RPMI8226 (cell line): ENCODE results near the gene ID4.

ENCODE experiments used
- DNase-seq: peaks from one replicate; pipeline ENCODE4 v3.0.0-alpha.2; 2015

ID4 gene, protein sequence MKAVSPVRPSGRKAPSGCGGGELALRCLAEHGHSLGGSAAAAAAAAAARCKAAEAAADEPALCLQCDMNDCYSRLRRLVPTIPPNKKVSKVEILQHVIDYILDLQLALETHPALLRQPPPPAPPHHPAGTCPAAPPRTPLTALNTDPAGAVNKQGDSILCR

DNA sequence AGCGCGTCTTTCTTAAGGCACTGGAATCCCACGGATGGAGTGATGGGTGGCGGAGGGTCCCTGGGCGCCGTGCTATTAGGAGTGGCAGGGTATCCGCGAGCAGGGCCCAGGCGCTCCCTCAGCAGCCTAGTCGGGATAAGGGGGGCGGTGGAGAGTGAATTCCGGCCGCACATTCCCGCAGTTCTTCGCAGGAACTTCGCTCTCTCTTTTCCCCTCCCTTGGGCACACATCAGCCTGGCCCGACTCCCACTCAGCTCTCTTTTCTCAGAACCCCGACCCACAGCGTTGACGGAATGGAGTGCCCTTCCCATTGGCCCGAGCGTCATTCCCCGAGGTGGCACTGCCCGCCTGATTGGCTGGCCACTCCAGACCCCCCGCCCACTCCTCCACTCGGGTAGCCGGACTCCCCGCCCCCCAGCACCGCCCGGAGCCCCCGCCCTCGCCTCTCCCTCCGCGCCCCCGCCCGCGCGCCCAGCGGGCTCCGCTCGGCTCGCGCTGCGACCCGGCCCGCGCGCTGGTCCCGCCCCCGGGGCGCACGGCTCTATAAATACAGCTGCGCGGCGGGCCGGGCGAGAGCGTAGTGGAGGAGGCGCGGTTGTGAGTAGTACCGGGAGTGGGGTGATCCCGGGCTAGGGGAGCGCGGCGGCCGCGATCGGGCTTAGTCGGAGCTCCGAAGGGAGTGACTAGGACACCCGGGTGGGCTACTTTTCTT is at the start of gene ID4:
TSS of gene ID4 (plus strand) at position 572 of the 712 bp plus-strand sequence. CDS start 385 bp downstream, outside the sequence.
- DNase-seq: no peak

DNA sequence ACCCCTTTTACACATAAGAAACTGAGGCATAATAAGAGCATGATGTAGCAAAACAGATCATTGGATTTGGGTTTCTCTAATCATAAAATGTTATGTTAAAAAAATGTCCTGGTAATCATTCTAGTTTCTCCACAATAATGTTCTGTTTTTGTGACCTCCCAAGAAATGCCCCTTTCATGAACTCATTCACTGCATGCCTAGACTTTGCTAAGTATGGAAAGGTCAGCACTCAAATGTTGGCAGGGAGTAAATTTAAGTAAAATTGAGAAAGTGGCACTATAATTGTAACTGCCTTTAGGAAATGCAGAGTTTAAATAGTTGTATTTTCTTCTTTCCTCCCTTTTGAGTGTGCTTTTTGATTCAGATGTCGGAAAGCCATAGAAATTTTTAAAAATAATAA is 48.5 kb upstream of the ID4 start:
- DNase-seq: no peak

DNA sequence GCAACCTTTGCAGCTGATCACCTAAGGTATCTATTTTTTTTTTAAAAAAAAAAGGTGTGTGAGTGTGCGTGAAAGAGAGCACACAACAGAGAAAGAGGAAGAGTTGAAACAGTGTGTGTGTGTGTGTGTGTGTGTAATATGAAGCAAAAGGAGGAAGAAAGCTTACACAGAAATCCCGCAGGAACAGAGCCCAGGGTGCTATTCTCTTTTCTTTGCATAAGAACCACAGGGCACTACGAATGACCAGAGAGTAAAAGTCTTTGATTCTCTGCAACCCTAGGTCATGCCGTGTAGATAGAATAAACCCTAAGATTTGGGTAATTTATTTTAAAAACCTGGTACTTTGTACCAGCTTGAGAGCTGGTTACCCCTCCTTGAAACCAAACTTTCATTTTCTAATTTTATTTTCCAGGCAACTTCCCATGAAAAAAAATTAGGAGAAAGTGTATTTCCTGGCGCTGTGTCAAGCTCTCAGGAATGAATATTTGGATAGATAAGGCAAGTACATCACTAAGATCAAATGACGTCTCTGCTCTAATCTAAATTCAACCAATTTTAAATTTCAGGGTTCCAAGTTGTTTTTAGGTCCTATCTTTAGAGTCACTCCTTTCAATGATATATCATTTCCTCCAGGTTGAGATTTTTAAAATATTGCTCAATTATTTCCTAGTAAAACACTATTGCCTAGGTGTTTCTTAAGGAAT is 47.9 kb upstream of the ID4 start:
- DNase-seq: no peak

DNA sequence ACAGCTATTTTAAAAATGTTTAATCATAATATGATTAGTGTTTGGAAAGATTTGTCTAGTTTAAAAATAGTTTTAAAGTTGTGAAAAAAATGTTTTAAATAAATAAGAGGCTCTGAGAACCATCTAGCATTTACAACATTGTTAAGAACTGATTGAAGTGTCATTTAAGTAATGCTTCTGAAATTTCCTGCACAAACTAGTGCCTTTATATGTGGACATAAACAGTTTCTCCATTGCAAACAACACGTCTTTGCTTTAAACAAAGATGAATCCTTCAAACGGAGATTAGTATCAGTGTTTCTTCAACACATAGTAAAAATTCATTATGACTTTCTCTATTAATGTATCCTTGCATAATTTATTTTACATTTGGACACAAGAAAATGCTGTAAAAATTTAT is 45.9 kb upstream of the ID4 start:
- DNase-seq: no peak

DNA sequence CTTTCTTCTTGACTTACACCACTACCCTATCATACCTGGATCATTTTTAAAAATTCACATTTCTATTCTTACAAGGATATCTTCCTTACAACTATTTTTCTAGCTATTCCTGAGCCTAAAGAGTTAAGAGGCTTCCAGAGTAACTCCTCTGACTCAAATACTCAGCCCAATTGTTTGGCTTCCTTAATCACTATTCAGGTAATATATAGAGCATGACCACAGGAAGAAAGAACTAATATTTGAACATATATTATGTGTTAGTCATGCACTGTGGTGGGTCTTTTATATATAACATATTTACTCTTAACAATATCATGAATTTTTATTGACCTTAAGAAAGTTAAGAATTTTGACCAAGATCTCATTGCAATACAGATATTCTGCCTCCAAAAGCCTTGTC is 42.0 kb upstream of the ID4 start:
- no peak for DNase-seq

DNA sequence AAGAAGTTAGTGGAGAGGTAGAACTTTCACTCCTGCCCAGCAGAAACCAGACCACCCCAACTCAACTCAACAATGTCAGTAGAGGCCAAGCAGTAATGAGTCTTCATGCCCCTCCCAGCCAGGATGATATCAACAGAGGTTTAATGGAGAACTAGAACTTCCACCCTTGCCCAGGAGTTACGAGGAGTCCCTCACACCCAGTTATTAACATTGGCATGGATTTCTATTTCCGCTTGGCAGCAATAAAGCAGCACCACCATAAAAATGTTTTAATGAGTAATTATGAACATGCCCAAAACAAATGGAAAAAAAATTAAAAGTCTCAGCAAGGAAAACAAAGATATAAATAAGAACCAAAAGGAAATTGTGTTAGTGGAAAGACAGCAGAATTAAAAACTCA is 40.7 kb upstream of the ID4 start:
- no peak for DNase-seq

DNA sequence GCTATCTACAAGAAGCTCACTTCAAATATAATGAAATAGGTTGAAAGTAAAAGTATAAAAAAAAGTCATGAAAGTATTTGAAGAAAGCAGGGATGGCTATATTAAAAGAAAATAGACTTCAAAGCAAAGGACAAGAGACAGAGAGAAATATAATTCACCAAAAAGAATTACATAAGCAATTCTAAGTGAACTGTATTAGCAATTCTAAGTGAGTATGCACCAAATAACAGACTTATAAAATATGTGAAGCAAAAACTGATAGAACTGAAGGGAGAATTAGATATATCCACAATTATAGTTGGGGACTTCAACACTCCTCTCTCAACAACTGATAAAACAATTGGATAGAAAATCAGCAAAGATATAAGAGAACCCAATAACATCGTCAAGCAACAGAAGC is 38.8 kb upstream of the ID4 start:
- no peak for DNase-seq

DNA sequence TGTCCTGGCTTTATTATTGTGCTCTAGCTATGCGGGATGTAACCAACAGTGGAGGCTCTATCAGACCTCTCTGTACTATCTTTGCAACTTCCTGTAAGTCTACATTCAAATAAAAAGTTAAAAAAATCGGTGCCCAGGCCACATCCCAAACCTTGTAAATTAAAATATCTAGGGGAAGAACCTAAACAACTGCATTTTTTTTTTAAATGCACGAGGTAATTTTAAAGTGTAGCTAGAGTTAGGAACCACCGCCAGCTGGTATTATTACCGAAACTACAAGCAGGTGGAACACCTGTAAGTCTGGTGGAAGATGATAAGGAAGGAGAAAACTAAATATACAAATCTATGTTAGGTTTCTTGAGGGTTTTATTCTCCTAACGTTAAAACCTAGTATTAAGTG is 34.5 kb upstream of the ID4 start:
- peak; percentile 25 for DNase-seq

DNA sequence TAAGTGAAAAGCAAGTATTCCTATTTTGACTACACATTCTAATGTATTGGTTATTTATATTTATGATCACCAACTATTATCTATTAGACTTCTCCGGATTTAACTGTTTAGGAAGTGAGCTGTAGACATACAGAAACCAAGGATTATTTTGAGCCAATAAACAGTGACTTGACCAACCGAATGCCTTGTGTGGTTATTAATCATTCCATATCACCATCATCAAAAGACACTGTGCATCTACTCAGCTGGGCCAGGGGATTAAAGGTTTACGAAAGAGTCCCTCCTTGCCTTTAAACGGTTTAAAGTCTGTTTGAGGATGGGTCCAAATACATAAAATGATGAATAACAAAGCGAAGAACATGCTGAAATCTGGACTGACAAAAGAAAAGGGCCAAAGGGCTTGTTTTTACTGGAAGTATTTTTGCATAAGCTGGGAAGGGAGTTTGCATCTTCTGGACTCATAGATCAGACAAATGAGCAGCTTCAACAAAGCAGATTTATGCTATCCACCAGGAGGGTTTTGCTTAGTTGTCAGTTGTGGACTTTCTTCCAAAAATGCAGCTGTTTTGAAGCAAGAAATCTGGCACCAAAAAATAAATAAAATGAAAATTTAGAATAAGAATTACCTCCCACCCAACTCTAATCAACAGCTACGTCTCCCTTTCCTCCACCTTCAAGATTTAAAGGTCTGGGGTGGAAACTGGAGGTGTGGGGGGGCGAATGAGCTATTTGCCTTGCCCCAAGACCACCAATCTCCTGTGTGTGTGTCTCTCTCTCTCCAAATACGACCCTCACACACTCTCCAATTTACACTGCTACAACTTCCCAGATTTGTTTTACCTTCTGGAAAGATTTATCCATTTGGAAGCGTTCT is 33.6 kb upstream of the ID4 start:
- DNase-seq: no peak

DNA sequence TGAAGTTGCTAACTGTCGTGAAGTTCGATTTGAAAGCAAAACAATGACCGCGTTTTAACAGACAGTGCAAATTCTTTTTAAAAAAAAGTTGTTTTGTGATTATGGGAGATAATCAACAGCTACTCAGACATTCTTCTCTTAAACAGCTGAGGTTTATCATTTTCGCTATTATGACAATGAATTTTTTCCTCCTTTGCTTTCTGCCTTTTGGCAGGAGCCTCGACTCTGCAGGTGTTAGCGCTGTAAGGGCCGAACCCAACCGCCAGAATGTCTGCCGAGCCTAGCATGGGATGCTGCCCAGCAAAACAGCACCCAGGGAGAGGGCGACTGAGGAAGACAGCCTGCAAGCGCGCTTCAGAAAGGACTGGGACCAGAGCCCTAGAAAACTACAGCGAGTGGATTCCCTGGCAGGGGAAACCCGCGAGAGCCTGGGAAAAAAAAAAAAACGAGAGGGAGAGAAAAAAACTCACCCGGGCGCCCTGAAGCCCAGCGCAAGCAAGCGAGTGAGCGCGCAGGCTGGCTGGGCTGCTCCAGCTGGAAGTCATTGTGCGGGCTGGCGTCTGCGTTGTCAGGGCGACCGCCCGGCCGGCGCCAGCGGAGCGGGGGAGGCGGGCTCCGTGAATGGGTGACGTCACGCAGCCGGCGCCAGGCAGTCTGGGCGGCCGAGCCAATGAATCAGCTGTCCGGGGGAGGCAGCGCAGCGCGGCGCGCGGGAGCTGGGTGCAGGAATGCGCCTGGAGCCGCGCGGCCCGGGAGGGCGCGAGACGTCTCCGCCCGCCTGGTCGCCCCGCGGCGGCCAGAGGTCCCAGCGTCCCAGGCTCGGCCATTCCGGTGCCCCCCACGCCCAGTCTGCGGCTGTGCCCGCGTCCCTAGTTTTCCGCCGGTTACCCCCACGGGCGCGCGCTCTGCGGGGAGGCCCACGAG is 32.7 kb upstream of the ID4 start:
- DNase-seq: peak; percentile 95

DNA sequence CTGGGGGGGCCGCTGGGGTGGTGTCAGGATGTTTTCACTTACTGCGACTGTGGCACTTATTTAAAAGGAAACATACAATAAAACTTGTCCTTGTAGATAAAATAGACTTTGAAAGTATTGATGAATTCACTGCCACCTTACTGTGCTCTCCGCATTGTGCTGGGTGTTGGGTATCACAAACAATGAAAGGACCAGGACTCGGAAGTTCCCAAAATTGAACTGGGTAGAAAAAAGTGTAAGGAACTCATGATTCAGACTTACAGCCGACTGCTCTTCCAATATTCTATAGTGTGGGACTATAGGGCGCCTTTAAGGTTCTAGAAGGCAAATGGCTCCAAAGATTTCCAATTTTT is 32.1 kb upstream of the ID4 start:
- DNase-seq: peak; percentile 8

DNA sequence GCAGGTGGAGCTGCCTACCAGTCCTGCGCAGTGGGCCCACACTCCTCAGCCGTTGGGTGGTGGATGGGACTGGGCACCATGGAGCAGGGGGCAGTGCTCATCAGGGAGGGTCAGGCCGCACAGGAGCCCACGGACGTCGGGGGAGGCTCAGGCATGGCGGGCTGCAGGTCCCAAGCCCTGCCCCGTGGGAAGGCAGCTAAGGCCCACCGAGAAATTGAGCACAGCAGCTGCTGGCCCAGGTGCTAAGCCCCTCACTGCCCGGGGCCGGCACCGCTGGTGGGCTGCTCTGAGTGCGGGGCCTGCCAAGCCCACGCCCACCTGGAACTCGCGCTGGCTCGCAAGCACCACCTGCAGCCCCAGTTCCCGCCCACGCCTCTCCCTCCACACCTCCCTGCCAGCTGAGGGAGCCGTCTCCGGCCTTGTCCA is 30.2 kb upstream of the ID4 start:
- DNase-seq: no peak

DNA sequence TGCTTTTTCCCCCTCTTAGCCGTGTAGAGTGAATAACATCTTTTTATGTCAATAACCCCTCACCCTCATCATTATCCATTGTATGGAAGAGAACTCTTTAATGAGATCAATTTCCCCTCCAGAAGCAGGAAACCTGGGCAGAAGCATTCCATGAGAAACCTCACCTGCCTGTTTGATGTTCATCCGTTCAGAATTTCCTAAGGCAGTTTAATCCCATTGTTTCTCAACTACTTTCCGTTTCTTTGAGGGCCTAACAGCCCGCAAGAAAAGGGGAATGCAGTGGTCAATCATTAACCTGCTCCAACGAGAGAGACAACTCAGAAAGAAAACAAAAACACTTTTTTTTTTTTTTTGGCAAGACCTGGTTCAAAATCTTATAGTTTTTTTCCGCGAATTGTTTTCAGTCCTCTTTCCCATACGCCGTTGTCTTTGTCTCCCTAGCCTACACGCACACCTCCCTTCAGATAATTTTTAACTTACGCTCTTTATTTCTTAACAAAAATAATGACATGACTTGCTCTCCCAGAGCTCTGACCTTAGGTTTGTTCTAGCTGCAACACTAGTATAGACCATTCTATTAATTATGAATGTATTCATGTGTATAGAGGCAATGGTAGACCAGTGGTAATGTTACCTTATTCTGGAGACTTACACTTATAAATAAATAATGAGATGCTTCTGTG is 25.6 kb upstream of the ID4 start:
- DNase-seq: no peak

DNA sequence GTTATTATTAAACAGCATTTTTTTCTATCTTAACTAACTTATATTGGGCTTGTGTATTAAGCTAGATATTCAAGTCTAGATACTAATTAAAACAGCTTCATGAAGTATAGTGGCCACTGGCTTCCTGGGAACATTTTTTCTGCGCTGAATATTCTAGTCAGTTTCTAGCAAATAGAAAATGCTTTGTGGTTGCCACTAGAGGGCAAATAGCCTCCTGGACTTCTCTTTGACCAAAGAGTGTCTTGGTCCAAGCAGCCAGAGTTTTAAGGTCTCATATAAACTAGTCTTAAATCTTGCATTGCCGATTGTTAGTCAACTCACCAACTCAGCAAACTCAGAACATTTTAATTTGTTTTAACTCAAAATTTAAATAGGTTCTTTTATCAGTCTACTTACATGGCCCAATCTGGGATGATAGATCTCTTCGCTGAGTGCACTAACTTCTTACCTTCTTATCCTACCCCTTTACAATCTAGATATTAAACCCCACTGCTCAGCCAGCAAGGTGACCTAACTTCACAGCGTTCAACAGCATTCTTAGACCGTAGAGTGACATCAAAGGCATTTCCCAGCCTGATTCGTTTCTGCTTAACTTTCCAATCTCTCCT is 24.6 kb upstream of the ID4 start:
- peak; percentile 43 for DNase-seq

DNA sequence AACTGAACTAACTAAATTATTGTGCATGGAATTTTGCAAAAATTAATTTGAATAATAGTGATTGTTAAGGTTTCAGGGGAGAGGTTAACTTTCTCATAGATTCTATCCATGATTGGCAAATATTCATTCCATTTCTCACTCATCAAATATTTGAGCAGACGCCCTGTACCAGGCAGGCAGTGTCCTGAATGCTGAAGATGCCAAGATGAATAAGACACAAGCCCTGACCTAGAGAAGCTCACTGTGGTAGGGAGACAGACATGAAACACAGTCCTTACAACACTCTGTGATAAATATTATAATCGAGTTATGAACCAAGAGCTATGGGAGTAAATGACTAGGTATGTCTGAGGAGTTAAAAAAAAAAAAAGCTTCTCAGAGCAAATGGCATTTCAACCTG is 18.4 kb upstream of the ID4 start:
- no peak for DNase-seq

DNA sequence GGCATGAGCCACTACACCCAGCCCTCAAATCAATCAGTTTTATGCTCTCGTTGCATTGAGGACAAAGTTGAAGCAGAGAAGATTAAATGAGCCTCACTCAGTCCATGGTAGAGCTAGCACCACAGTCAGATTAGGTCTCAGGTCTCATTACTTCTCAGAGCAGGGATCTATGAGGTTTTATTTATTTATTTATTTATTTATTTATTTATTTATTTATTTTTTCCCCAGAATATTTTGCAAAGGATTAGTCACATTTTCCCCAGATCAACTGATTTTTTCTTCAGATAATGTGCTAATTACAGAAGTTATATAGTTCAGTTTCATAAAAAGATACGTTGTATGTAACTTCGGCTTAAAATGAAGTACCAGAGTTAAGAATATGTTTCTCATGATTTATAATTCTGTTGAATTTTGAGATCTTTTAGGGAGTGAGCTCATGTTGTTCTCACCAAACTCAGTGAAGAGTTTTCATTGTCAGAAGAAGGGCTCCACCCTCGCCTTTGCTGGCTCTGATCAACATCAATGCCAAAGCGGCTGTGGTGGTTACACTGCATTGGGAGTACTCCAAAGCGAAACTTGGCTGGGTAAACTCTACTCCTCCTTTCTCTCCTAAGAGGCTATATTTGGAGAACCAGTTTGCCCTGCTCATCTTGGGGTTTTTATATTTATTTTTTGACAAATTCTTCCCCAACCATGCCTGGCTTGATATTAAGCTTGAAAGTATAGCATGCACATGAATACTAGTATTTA is 12.9 kb upstream of the ID4 start:
- DNase-seq: no peak

DNA sequence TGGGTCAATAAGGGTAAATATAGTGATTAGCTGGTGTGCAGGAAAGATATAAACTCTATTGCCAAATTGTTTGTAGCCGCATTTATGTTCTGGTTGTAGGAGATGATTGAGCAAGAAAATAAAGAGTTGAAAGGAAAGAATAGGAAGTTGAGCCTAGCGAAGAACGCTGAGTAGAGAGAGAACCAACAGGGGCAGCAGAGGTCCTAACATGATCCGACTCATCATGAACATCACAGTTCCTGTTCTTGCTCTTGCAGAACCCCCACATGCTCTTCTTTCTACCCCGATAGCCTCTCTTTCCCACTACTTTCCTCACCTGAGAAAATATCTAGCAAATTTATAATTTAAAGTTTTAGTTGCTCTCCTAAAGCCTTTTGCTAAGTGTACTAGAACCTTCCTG is 9.9 kb upstream of the ID4 start:
- no peak for DNase-seq

DNA sequence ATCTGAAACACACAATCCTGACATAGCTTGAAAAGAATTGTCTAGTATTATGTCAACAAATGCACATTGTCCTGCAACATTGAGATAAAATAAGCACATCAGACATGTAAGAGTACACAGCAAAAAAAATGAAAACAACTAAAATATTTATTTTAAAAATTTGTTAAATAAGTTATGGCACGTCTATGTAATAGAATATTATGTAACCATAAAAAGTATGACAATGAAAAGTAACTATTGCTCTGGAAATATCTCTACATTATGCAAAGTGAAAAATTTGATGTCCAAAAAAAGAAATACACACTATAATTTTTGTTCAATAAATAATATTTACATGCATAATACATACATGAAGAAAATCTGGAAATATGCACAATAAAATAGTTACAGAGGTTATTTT is 9.3 kb upstream of the ID4 start:
- DNase-seq: no peak

DNA sequence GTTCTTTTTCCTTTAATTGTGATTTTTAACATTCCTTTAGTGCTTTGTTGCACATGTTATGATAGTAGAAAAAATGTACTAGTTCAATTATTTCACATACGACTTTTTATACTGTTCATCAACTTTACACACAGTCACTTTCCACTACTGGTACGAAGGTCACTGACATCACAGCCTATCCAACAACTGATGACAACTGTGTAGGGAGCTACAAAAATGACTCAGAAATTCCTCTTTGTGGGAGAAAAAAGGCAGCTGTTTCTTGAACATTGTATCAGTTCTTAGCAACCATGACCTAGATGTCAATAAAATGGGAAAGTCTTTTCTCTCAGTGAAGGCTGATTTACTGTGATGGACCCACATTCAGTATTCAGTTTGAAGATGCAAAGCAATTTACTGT is 7.0 kb upstream of the ID4 start:
- DNase-seq: no peak

DNA sequence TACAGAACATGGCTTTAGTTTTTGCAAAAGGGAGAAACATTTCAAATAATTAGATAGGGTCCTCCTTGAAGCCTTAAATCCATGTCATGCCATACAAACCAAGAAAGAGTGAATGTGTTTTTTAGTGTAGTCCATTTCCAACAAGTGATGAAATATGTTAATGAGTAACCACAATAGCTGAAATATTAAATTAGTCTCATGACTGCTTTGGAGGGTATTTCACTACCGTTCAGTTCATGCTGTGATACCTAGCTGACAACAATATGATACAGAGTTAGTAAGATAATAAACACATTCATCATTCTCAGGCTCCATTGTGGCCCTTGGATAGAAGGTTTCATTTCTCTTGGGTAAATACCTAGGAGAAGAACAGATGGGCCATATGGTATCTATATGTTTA is 5.8 kb upstream of the ID4 start:
- no peak for DNase-seq

DNA sequence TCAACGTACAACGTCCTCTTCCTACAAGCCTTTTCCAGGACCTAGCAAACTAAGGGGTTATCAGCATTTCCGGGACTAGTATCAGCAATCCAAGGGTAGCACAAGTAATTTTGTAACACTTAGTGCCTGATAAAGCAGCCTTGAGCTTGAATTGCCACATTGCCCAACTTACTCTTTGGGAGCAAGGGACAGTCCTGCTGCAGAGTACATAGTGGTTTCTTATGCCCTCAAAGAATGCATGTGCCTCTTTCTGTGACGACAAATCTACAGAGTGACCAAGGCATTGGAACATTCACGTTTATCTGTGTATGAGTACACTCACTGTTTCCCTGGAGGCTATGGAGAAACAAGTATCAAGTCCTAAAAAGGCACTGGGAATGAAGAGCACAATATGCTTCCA is 3.2 kb upstream of the ID4 start:
- DNase-seq: no peak
